GM19035 (cell line): ENCODE results near the gene PSG7.
"Not testable (repeated sequence)": the region's sequence is repeated elsewhere in the genome, so short reads cannot be mapped to it uniquely, and the experiment has no call there.

Source experiments
- ATAC-seq: cut with Tn5 transposase; IDR thresholded peaks from one replicate; pipeline ENCODE4 v1.9.1; 2021; ENCODE audit not compliant: unreplicated experiment

The PSG7 gene

DNA sequence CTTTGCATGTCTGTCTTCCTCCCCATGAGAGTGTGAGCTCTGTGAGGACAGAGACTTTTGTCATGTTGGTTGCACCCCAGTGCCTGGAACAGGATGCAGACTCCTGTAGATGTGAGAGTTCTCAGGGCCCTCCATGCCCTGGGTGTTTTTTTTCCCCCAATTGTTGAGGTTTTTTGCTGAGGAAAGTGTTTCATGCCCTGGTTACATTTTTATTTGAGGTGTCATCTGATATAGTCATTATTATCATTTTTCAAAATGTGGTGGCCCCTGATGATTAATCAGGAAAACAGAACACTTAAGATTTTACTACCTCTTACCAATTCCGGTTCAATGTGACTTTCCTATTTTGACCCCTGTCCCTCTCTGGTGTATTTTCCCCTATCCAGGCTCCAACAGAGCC lies 20.1 kb downstream of the PSG7 start:
- ATAC-seq: not testable (repeated sequence)

DNA sequence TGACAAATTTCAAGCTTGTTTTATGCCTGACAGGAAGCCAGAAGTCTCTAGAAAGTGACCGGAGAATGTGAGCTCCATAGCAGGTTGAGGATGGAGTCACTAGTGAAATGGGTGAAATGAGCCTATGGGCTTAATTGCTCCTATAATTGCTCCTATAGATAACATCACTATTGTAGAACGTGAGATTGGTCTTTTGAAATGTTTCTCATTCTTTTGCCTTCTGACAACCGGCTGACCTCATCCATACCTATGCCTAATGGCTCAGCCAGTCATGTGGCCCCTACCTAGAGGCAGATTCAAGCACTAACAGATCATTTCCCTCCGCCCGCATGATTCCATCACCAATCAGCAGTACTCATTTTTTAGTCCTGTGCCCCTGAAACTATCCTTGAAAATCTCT lies 23.5 kb downstream of the PSG7 start:
- not testable (repeated sequence) for ATAC-seq

DNA sequence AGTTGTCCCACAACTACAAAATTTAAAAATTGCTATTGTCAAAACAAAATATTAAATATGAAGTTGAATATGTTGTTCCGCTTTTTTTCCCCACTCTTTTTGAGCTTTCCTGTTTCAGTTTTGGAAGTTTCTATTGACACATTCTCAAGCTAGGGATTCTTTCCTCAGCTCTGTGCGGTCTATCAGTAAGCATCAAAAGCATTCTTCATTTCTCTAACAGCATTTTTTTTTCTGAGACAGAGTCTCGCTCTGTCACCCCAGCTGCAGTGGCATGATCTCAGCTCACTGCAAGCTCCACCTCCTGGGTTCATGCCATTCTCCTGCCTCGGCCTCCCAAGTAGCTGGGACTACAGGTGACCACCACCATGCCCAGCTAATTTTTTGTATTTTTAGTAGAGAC lies 24.1 kb downstream of the PSG7 start:
- ATAC-seq: not testable (repeated sequence)

DNA sequence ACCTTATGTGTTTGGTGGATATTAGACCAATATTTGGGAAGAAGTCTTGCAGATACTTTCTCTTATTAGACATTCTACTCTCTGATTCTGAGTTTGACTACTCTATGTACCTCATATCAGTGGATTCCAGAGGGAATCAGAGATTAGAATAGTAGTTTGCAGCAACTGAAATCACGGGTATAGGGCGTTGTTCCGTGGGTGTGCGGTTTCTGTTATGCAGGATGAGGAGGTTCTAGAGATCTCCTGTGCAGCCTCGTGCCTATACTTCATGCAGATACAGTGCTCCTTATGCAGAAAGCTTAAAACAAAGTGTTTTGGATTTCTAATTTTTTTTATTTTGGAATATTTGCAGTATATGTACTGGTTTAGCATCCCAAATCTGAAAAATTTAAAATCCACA lies 25.3 kb downstream of the PSG7 start:
- not testable (repeated sequence) for ATAC-seq

DNA sequence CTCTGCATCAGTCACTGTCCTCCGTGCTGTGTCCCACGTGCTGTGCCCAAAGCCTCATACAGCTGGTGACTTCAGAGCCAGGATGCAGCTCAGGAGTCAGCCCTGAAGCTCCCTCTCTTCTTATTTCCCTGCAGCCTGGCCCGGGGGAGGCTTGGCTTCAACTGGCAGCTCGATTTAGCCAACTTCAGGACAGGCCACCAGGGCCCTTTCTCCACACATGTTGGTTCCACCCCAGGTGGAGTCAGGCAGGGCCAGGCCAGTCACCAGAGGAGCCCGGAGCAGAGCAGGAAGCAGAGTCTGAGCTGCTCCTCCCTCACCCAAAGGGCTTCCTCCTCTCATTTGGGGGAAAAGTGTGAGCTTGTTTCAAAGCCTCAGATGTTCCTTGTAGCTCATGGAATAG lies 30.8 kb downstream of the PSG7 start:
- not testable (repeated sequence) for ATAC-seq

DNA sequence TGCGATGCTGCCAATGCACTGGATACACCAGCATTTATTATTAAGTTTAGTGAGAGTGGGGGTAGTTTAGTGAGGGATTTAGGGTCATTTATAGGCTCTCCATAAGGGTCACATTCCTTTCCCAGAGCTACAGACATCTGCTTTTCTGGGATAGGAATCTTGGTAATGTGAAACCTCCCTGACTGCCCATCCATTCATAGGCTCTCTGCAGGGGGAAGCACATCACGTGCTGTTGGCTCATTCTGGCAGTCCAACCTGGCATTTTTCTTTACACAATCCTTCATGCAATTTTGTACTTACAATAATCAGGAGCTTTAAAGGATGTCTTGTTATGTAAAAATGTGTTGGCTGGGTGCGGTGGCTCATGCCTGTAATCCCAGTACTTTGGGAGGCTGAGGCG lies 36.4 kb downstream of the PSG7 start:
- not testable (repeated sequence) for ATAC-seq

DNA sequence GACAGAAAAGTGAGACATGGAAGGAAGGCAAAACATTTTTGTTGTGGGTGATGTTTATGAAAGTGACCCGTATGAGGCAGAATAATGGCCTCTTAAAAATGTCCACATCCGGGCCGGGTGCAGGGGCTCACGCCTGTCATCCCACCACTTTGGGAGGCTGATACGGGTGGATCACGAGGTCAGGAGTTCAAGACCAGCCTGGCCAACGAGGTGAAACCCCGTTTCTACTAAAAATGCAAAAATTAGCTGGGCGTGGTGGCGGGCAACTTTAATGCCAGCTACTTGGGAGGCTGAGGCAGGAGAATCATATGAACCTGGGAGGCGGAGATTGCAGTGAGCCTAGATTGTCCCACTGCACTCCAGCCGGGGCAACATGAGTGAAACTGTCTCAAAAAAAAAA lies 37.3 kb downstream of the PSG7 start:
- not testable (repeated sequence) for ATAC-seq

DNA sequence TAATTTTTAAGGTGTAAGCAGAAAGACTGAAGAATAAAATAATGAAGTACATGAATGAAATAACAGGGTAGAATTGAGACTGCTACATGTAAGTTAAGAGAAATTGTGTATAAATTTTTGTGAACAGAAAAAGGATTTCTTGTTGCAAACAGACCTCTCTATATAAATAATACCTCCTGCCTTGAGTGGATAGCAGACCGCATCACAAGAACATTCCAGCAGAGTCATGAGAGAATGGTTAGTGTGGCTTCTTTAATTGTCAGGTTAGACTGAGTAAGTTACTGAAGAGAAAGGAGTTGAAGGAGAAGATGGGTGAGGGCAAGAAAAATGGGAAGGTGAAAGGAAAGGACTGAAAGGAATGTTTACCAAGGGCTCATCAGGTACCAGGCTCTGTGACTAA lies 37.9 kb downstream of the PSG7 start:
- ATAC-seq: not testable (repeated sequence)

DNA sequence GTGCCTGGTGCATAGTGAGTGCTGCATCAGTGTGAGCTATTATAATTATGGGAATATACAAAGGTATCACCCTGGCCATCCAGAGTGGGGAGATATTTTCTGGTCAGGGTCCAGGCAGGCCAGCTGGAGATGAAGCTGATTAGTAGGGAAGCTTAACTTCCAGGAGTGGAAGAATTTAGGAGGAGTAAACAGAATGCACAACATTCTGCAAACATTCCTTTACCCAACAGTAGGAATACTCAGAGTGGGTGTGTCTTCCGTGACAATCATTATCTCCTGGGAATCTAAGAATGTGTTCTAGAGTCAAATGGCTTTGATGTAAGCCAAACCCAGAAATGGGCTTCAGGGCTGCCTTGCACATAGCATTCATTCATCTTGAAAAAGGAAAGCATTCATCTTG lies 38.4 kb downstream of the PSG7 start:
- not testable (repeated sequence) for ATAC-seq

DNA sequence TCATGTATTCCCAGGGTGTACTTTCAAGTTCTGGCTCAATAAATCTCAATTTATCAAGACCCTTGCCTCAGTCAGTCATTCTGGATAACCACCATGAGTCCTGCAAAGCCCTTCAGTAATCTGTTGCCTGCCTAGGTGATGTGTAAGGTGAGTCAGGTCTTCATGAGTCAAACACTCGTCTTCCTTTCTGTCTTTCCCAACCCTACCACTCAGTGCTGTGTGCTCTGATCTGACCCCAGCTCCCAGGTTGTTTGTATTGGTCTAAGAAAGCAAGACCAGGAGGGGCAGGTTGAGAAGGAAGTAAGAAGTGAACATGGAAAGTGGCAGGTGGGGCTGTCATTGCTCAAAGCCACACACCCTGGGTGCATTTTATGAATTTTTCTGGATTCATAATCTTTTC lies 39.3 kb downstream of the PSG7 start:
- ATAC-seq: not testable (repeated sequence)

DNA sequence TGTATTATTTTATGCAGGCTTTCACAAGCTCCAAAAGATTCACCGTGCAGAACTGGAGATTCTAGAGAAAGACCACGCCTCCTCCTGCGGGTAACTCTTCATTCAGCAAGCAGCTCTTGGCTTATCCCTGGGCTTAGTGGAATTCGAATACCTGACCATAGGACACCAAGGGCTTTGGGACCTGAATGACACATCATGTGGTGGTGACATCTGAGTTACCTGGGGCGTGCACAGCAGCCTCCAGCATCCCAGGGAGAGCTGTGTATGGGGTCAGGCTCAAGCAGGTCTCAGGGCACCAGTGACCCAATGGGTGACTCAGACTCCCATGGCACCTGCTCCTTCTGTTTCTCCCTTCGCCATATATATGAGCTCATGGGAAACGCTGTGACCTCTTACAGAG lies 46.6 kb downstream of the PSG7 start:
- ATAC-seq: not testable (repeated sequence)

DNA sequence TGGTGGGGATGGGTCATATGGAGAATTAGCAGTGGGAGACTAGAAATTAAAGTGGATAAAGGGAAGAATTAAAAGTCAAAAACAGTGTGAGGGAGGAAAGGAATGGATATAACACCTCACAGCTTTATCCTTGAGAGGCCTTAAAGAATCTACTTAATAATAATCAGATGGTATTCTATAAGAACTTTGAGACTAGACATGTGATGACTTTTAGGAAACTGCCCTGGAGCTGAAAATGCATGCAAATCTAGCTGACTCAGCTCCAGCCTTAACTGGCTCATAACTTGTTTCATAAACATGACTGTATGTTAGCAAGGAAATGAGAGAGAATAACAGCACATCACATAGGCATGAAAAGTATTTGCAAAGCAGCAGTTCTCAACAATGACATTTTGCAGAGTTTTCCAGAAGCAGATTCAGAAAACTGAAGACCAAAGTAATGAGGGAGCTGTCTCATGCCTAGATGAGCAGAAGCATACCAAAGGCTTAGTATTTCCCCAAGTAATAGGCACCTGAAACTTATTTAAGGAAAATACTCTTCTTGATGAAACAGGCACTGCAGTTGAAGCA lies 49.0 kb downstream of the PSG7 start:
- not testable (repeated sequence) for ATAC-seq

DNA sequence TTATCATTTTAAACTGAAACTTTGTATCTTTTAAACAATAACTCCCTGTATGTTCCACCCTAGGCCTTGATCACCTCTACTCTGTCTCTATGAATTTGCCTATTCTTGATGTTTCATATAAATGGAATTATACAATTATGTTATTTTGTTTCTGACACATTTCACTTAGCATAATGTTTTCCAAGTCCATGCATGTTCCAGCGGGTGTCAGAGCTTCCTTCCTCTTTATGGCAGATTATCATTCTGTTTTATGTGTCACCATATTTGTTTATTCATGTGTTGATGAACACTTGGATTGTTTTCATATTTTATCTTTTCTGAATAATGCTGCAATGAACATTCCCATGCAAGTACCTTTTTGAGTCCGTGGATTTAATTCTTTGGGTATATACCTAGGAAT lies 54.3 kb downstream of the PSG7 start:
- not testable (repeated sequence) for ATAC-seq

DNA sequence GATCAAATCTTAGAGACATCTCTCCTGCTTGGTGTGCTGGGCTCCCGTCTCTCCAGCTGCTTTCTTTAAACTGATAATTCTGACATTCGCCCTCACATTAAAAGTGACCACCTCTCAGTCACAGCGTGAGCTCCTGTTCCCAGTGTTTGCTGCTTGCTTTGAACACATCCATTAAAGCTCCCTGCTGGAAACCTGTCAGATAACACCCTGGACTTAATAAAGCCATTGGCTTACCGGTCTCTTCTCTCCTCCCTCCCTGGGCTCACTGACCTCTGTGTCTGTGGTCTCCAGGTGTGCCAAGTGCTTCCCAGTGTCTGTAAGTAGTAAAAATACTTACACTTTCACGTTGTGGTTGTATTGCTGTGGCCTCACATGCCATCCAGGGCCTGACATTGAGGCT lies 55.0 kb downstream of the PSG7 start:
- ATAC-seq: not testable (repeated sequence)

DNA sequence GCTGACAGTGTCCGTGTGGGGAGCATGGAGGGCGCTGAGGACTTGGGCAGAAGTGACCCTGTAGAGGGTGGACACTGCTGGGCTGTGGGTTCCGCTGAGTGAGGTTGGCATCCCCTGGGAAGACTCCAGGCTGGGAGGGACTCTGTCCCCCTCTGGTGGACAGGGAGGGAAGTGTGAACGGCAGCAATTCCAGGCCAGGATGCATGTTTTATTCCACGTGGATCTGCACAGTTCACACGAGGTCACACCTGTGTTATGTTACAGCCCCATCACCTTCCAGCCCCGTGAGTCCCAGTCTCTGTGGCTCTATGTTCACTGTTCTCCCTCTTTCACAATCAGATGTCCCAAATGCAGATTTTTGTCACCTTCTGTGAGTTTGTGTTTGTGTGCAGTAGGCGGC lies 55.7 kb downstream of the PSG7 start:
- not testable (repeated sequence) for ATAC-seq

DNA sequence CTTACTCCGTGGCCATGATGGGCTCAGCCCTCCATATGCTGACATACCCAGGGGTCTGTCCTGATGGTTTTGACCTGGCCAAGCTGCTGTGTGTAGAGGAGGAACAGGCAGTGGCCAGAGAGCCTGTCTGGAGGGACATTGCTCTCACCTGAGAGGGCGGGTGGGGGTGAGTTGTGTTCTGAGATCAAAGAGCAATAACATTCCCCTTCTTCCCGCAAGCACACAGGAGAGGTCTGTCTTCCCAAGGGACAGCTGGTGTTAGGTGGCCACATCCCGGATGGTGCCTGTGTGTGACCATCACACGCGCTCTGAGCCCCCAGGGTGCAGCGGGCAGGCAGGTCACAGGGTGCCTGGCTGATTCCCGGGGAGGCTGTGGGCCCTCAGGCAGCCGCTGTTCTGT lies 56.4 kb downstream of the PSG7 start:
- ATAC-seq: not testable (repeated sequence)

DNA sequence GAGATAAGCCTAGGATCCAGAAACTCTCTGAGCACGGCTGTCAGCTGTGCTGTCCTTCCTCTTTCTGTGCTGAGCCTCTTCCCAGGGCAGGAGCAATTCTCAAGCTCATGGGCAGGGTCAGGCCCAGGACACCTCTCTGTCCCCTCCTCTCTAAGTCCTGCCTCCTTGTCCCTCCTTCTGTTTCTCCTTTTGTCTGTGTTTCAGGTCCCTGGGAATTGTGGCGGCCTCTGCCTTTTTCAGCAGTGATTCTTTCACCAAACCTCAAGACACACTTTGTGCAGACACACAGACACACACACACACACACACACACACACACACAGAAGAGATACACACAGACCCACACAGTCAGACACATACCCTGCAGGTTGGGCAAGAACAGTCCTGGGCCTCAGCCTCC lies 57.4 kb downstream of the PSG7 start, which contains the start of gene PSG1:
PSG1 (minus strand) TSS at position 101 of the 400 bp plus-strand sequence. CDS start 132 bp downstream, outside the sequence.
- ATAC-seq: no peak

DNA sequence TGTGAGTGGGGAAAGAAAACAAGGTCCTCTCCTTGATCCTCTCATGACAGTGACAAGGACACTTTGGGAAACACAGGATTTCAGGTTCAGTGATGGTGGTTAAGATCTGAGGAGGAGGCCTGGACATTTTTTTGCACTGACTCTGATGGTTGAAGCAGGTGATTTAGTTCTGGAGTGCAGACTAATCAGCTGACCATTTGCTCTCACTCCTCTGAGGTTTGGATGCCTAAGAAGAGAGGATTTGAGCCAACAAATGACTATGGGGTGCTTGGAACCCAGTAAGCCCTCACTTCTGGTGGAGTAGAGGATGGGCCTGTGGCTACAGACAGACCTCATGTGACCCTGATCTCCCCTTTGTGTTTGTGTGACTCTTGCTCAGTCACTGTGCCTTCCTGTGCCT lies 60.4 kb downstream of the PSG7 start:
- not testable (repeated sequence) for ATAC-seq

DNA sequence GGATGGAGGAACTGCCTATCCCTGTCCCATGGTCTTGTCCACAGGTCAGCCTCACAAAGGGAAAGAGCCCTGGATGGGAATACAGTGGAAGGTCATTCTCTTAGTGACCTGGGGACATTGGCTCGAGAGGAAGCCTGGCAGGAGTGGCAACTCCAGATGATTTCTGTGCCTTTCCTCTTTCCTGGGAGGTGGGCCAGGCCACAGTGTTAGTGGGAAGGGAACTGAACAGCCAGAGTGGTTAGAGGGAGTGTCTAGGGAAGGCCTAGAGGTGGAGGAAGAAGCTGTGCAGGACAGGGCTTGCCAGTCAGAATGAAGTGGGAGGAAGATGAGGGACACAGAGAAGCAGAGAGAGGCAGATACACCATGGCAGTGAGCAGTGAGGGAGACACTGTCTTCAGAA lies 61.1 kb downstream of the PSG7 start:
- ATAC-seq: not testable (repeated sequence)

DNA sequence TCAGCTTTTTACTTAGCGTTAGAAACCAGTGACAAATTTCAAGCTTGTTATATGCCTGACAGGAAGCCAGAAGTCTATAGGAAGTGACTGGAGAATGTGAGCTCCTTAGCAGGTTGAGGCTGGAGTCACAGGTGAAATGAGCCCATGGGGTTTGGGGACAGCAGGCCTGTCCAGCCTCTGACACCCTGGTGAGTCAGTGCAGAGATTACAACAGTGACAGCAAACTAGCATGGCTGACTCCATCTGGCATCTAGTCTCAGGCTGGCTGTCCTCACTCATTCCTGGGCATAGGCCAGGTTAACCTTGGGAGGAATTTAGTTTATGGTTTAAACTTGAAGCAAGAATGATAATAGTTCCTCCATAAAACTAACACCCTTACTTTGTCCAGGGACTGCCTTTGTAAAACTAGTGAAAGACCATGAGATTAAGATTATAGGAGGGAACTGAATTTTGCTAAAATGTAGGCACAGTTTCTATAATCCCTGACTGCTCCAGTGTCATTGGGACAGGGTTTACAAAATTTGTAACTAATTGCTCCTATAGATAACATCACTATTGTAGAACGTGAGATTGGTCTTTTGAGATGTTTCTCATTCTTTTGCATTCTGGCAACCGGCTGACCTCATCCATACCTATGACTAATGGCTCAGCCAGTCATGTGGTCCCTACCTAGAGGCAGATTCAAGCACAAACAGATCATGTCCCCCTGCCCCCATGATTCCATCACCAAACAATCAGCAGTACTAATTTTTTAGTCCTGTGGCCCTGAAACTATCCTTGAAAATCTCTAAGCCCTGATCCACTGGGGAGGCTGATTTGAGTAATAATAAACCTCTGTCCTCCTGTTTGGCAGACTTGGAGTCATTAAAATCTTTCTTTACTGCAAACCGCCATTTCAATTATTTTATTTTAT lies 61.9 kb downstream of the PSG7 start:
- not testable (repeated sequence) for ATAC-seq

DNA sequence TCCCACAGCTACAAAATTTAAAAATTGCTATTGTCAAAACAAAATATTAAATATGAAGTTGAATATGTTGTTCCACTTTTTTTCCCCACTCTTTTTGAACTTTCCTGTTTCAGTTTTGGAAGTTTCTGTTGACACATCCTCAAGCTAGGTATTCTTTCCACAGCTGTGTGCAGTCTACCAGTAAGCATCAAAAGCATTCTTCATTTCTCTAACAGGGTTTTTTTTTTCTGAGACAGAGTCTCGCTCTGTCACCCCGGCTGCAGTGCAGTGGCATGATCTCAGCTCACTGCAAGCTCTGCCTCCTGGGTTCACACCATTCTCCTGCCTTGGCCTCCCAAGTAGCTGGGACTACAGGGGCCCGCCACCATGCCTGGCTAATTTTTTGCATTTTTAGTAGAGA lies 62.9 kb downstream of the PSG7 start:
- ATAC-seq: not testable (repeated sequence)
